ENCODE results near the gene ENAH. TPM values are rescaled to one million over a fixed set of nuclear protein-coding genes. Genes with fewer than 3 reads are reported as not detected.

ENAH gene
- total RNA-seq, 1 experiment from 2014 or later = 160 TPM

DNA sequence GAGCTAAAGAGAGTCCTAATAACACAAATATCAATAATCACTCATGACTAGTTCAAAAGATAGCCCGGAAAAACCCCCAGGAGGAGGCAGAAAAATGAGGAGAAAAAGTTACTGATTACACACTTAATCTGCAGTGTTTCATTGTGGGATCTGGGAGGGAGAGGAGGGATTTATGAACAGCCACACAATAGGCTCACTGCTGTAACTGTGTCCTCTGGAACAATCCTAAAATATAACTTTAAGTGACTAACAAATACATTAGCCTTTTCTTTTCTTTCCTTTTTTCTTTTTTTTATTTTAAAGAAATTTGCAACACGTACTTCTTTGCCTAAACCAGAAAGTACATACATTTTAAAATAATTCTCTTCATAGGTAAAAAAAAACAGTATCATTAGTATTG is 118.8 kb downstream of the ENAH start:
- no peaks in the 10 kb centered on the region for H3K36me3 ChIP-seq (replicated peaks; ENCODE audit: control insufficient read depth, insufficient read depth, low read length)
- no peak for DNase-seq
- H3K4me3 ChIP-seq (ENCODE audit: insufficient read depth, low read depth, low read length) = no peak overlapping the region
- H3K27me3 ChIP-seq (ENCODE audit: control insufficient read depth, insufficient read depth, low read length) = no peaks in the 10 kb centered on the region

DNA sequence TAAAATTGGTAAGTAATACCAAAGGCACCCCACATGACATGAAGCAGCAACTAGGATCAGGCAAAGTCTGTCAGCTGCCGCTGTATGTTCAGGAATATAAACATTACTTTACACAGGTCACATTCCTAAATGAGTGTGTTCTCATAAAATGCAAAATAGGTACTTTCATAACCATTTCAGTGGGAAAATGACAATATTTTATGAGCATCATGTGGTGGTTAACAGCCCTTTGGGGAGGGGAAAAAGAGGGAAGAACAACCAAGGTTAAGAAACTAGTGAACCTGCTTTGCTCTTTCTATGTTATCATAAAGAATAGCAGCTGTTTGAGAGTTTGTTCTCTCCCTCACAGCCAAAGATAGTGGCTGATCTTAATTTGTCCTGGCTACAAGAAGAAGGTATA is 119.7 kb downstream of the ENAH start:
- DNase-seq = no peak
- H3K36me3 ChIP-seq (replicated peaks; ENCODE audit: control insufficient read depth, insufficient read depth, low read length) = no peaks in the 10 kb centered on the region
- no peak overlapping the region for H3K4me3 ChIP-seq (ENCODE audit: insufficient read depth, low read depth, low read length)
- H3K27me3 ChIP-seq (ENCODE audit: control insufficient read depth, insufficient read depth, low read length) = no peaks in the 10 kb centered on the region

DNA sequence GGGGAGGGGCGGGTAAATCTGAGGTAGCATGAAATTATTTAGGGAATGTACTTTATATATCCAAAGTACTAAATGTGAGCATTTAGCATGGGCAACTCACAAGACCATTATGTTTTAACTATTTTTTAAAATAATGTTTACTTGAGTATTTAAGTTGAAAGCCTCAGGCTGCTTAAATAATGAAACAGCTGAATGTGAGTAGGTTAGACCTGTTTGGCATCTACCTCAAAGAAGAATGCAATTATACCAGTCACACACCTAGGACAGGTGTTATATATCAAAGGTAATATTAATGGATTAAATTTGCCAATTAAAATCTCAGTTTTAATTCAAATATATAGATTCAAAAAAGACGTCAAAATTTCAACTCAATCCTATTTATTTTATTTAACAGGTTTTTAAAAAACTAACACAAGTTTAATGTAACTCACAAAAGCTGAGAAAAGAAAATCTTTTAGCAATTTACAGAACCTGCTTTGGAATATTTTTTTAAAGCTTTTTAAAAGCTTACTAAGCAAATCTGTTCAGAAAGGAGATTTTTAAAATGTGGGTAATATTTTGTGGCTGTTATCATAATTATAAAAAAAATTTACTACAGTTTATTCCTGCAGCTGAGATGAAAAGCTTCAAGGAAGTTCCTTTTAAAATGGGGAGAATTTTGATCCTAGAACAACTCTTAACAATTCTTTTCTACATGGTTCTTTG is 120.5 kb downstream of the ENAH start:
- Histone ChIP-seq H3K36me3 (replicated peaks; ENCODE audit: control insufficient read depth, insufficient read depth, low read length) (no peaks in the 10 kb centered on the region), H3K4me3 (ENCODE audit: insufficient read depth, low read depth, low read length) (no peak overlapping the region), H3K27me3 (ENCODE audit: control insufficient read depth, insufficient read depth, low read length) (no peaks in the 10 kb centered on the region)
- no peak for DNase-seq

DNA sequence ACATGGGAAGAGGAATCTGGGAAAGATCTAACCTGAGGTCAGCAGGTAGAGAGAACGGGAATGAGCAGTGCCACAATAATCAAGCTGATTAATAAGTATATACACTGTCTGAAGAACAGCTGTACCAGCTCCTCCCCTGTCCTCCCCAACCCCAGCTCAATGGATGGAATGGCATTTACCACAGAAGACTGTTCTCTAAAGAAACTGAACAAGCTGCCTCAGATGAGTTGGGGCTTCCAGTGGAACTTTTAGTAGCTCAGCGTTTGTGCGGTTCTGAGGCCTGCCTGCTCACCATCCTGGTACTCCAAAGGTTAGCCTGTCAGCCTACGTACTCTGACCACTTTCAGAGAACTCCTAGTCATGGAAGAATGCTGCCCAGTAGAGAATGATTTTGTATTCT is 123.2 kb downstream of the ENAH start:
- Histone ChIP-seq H3K4me3 (ENCODE audit: insufficient read depth, low read depth, low read length) (no peak overlapping the region), H3K27me3 (ENCODE audit: control insufficient read depth, insufficient read depth, low read length) (no peaks in the 10 kb centered on the region), H3K36me3 (replicated peaks; ENCODE audit: control insufficient read depth, insufficient read depth, low read length) (no peaks in the 10 kb centered on the region)
- DNase-seq = no peak

DNA sequence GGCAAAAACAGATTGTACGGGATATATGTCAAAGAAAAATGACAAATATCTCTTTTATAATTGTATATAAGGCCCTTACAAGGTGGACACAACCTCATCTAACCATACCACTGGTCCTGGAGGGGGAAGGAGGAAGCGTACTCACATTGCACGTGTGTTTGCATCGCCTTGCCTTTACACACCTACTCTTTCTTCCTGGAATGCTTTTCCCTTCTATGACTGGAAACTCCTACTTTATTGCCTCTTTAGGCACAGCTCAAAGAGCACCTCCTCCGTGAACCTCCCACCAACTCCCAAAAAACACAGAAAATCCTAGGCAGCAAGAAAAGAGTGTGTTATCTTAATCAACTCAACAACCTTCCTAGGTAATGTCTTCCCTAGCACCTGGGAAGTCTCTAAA is 125.3 kb downstream of the ENAH start:
- no peaks in the 10 kb centered on the region for H3K36me3 ChIP-seq (replicated peaks; ENCODE audit: control insufficient read depth, insufficient read depth, low read length)
- no peak for DNase-seq
- no peaks in the 10 kb centered on the region for H3K27me3 ChIP-seq (ENCODE audit: control insufficient read depth, insufficient read depth, low read length)
- H3K4me3 ChIP-seq (ENCODE audit: insufficient read depth, low read depth, low read length) = no peak overlapping the region

DNA sequence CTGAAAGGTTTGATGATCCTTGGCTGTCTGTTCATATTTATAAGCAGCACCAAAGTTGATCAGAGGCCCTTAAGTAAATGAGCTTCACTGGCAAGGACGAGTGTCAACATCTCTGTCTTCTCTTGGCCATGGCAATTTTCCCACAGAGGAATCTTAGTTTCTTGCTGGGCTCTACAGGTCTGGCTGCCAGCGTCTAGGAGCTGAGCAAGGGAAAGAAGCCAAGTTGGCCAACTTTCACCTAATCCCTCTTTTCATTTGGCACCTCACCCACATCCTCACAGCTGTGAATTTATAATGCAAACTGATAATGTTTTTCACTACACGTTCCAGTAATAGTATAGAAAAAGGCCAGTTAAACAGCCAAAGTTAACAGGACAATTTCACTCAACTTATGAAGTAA is 126.0 kb downstream of the ENAH start:
- Histone ChIP-seq H3K4me3 (ENCODE audit: insufficient read depth, low read depth, low read length) (no peak overlapping the region), H3K36me3 (replicated peaks; ENCODE audit: control insufficient read depth, insufficient read depth, low read length) (no peaks in the 10 kb centered on the region), H3K27me3 (ENCODE audit: control insufficient read depth, insufficient read depth, low read length) (no peaks in the 10 kb centered on the region)
- DNase-seq = no peak

DNA sequence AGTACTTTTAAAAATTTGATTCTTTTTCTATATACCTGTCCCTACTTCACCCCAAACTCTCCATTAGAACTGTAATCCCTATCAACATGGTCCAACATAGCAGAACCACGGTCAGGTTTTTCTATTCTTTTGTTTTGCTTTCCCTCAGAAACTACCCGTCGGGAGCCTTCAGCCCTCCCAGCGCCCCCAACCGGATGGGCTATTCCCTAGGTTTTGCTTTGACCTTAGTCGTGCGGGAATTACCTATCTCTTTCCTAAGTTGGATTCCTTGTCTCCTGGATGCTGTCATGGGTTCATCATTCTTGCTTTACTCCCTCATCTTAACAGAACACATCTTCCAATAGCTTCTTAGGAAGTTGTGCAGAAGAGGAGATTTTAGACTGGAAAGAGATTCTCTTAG is 127.5 kb downstream of the ENAH start:
- Histone ChIP-seq H3K36me3 (replicated peaks; ENCODE audit: control insufficient read depth, insufficient read depth, low read length) (no peaks in the 10 kb centered on the region), H3K27me3 (ENCODE audit: control insufficient read depth, insufficient read depth, low read length) (no peaks in the 10 kb centered on the region), H3K4me3 (ENCODE audit: insufficient read depth, low read depth, low read length) (no peak overlapping the region)
- DNase-seq = no peak

DNA sequence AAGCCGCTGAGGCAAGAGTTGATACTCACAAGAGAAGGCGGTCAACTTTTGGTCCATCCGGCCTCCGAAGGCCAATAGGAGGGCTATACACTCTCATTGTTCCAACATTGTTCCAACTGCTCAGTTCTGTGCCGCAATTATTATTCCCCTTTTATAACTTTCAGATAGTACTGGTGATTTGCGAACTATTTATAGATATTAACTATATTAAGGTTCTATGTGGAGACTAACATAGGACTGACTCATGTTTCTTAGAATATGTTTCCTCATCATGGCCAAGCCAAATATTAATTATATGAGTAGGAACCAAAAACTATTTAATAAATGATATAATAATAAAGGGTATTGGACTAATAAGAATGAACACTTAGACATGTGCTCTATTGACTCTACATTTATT is 128.4 kb downstream of the ENAH start:
- Histone ChIP-seq H3K27me3 (ENCODE audit: control insufficient read depth, insufficient read depth, low read length) (no peaks in the 10 kb centered on the region), H3K4me3 (ENCODE audit: insufficient read depth, low read depth, low read length) (no peak overlapping the region), H3K36me3 (replicated peaks; ENCODE audit: control insufficient read depth, insufficient read depth, low read length) (no peaks in the 10 kb centered on the region)
- DNase-seq = no peak

DNA sequence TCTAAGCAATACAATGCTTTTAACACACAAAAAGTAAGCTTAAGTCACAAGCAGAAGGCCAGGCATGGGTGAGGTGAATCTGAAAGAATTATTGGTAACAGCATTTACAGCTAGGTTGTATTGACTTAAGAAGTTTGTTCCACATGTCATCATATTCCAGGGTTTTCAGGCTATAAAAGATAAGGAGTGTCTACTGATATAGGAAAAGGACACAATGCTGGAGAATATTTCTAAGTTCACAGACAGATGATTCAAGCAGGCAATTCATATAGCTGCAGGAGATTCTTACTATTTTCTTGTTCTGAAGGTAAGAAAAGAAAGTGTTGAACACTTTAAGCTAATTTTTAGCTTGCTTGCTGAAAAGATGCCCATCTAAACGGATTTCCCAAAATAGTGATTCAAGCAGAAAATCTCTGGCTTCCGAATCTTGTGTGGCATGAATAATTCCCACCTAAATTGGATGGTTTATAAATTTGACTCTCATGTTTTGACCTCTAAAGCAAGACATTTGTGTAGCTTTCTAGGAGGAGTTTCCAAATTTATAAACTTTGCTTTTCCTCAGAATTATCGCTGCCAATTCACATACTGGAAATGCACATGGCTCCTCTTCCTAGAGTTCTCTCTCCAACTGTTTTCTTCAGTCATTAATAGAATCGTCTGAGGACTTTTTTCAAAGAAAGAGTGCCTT is 129.5 kb downstream of the ENAH start:
- H3K36me3 ChIP-seq (replicated peaks; ENCODE audit: control insufficient read depth, insufficient read depth, low read length) = peaks cover 1% of the 10 kb centered on the region; the same call in 1 of the 2 replicates

DNA sequence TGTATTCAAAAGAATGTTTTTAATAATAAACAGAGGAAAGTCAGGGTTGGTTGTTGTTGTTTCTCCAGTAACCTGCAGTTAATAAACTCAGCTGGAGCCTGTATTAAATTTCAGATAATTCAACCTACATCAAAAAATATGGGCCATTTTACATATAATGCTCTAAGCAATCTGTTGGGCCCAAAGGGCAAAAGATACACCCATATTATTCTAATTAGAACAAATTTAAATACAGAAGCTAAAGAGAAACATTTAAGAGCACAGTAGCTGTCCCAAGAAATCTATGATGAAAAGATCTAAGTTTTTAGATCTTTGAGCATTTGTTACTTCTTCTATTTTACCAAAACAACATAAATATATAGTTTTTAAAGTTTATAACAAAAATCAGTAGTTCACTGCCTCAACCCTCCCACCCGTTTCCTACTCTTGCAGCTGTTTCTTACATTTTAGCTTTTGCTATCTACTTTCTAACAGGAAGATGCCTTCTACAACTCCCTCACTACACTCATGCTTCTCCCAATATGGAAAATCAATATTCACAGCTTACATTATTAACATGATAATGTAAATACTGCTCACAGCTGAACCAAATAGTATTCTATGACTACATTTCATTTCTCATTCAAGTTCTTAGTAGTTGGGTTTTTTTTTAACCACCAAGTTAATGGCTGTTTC is 130.2 kb downstream of the ENAH start:
- no peaks in the 10 kb centered on the region for H3K27me3 ChIP-seq (ENCODE audit: control insufficient read depth, insufficient read depth, low read length)
- no peak for DNase-seq

More for the DNA sequence above, 129.5 kb downstream of the ENAH start:
- no peak overlapping the region for H3K4me3 ChIP-seq (ENCODE audit: insufficient read depth, low read depth, low read length)
- DNase-seq = no peak
- no peaks in the 10 kb centered on the region for H3K27me3 ChIP-seq (ENCODE audit: control insufficient read depth, insufficient read depth, low read length)

DNA sequence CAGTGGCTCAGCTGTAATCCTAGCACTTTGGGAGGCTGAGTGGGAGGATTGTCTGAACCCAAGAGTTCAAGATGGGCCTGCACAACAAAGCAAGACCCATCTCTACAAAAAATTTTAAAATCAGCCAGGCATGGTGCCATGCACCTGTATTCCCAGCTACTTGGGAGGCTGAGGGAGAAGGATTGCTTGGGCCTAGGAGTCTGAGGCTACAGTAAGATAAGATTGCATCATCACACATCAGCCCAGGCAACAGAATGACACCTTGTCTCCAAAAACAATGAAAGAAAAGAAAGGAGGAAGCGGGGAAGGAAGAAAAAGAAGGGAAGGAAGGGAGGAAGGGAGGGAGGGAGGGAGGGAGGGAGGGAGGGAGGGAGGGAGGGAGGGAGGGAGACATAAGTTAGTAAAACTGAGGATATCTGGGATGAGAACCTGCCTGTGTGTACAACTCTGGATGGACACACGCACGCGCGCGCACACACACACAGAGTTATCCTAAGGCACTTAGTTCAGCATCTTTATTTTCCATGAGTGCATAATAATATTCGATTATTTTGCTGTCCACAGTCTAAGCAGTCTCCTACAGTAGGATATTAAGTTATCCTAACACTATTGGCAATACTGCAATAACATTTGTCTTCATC is 132.2 kb downstream of the ENAH start:
- Histone ChIP-seq H3K36me3 (replicated peaks; ENCODE audit: control insufficient read depth, insufficient read depth, low read length) (peaks cover 6% of the 10 kb centered on the region), H3K4me3 (ENCODE audit: insufficient read depth, low read depth, low read length) (no peak overlapping the region), H3K27me3 (ENCODE audit: control insufficient read depth, insufficient read depth, low read length) (no peaks in the 10 kb centered on the region)
- no peak for DNase-seq

More for the DNA sequence above, 130.2 kb downstream of the ENAH start:
- no peak overlapping the region for H3K4me3 ChIP-seq (ENCODE audit: insufficient read depth, low read depth, low read length)
- peaks cover 2% of the 10 kb centered on the region; the same call in 1 of the 2 replicates for H3K36me3 ChIP-seq (replicated peaks; ENCODE audit: control insufficient read depth, insufficient read depth, low read length)

DNA sequence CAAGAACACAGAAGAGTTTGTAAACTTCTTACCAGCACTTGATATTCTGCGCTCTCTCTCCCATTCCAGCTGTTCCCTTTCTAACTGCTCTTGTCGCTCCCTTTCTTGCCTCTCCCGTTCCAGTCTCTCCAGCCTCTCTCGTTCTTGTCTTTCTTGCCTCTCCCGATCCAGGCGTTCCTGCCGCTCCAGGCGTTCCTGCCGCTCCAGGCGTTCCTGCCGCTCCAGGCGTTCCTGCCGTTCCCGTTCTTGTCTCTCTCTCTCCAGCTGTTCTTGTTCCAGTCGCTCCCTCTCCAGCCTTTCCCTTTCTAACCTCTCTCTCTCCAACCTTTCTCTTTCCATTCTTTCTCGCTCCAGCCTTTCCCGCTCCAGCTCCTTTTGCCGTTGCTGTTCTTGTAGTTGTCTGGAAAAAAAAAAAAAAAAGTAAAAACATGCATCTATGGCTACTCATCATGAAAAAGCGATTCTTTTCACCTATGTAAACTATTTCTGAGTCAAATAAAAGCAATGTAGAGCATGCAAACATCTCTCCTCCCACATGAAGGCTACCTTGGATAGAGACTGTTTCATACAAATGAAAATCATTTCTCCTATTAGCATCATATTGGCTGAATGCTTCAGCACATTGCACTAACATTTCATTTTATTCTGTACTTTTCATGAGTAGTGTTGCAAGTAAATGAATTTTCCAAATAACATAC is 133.6 kb downstream of the ENAH start:
- no peaks in the 10 kb centered on the region for H3K27me3 ChIP-seq (ENCODE audit: control insufficient read depth, insufficient read depth, low read length)
- peaks cover 6% of the 10 kb centered on the region for H3K36me3 ChIP-seq (replicated peaks; ENCODE audit: control insufficient read depth, insufficient read depth, low read length)
- no peak overlapping the region for H3K4me3 ChIP-seq (ENCODE audit: insufficient read depth, low read depth, low read length)
- DNase-seq = peak; percentile 24

DNA sequence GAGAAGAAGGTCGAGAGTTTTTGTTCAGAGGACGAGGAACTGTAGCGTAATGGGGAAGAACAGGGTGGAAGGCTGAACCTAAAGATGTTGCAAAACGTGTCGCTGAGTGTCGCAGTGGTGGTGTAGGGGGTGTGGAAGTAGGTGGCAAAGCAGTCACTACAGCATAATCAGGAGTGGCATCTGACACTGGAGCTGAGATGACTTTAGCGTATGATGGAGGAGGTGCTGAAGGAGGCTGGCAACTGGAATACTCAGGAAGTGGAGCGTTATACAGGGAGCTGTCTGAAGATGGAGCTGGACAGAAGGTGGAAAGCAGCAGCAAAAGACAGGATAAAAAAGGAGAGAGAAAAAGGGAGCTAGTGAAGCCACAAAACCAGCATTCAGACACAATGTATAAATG is 135.2 kb downstream of the ENAH start:
- DNase-seq = peak; percentile 12
- H3K4me3 ChIP-seq (ENCODE audit: insufficient read depth, low read depth, low read length) = no peak overlapping the region
- H3K27me3 ChIP-seq (ENCODE audit: control insufficient read depth, insufficient read depth, low read length) = no peaks in the 10 kb centered on the region
- H3K36me3 ChIP-seq (replicated peaks; ENCODE audit: control insufficient read depth, insufficient read depth, low read length) = peaks cover 6% of the 10 kb centered on the region

DNA sequence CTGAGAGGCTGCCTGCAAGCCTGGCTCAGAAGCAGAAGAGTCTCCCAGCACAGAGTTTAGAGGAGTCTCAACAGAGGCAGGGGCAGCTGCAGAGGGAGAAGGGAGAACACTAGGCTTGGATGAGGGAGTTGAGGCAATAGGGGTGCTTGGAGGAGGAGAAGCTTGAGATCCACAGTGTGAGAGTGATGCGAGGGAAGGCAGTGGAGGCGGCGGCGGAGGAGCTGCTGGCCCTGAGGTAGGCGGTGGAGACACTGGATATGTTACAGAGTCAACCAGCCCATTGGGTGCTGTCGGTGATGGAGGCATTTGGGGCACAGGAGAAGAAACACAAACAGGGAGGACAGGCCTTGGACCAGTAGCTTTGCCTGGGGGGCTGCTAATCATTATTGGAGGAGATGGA is 135.7 kb downstream of the ENAH start:
- Histone ChIP-seq H3K36me3 (replicated peaks; ENCODE audit: control insufficient read depth, insufficient read depth, low read length) (peaks cover 6% of the 10 kb centered on the region), H3K4me3 (ENCODE audit: insufficient read depth, low read depth, low read length) (no peak overlapping the region), H3K27me3 (ENCODE audit: control insufficient read depth, insufficient read depth, low read length) (no peaks in the 10 kb centered on the region)
- DNase-seq = no peak
